Spleen (tissue), 7 donors: ENCODE results near the gene PIAS1.

Experiments
- CTCF ChIP-seq, 11 experiments: fragments of 200-600 bp in 7 of 11; fragments of 450-650 bp in 4 of 11; sonication (generic) in 4 of 11; IDR thresholded peaks in 8 of 11; conservative IDR thresholded peaks in 3 of 11; 1 replicate in 7 of 11; 2 replicates in 4 of 11; pipeline versions ENCODE4 v1.4.0 to v1.8.0; 2016 to 2021; ENCODE audit warnings: antibody characterized with exemption in 11 of 11, inconsistent platforms in 4 of 11, mild to moderate bottlenecking in 1 of 11
- POLR2AphosphoS5 ChIP-seq, 3 donors: sonication (generic); formaldehyde crosslinking; IDR thresholded peaks; one replicate each; pipeline ENCODE4 v1.5.1; 2017; ENCODE audit warnings: antibody characterized with exemption in 3 of 3
- donor health status: DM: no; HTN: no; CAD: no; lungs with moderate emphysema.
- donor health status: DM: no; HTN: no; CAD: no.
- donor health status: DM: no; HTN: no; CAD: no.

GRCh38 chr15:68062946-68063465 is 8.9 kb downstream of the PIAS1 start:
- no peak for TF ChIP-seq CTCF (IDR thresholded peaks at IDR 0.05 in 8 of 11, conservative IDR thresholded peaks at IDR 0.05 in 3 of 11)
- TF ChIP-seq POLR2AphosphoS5 (IDR thresholded peaks at IDR 0.05) = no peak
